OCI-LY1 (cell line): Measurements from ENCODE around the gene SLC25A18.

ENCODE experiments used
- EZH2 ChIP-seq: fragments of 200-600 bp; sonication (generic), shearing (Covaris generic); IDR thresholded peaks from 2 replicates; pipeline ENCODE4 v1.8.0; 2017; ENCODE audit warnings: borderline replicate concordance, mixed run types, mild to moderate bottlenecking, antibody characterized with exemption, low read length, moderate library complexity, mixed read lengths
- TF ChIP-seq, protein P1 (sequence below): fragments of 200-600 bp; sonication (generic), shearing (Covaris generic); IDR thresholded peaks from 2 replicates; pipeline ENCODE4 v1.5.1; 2017; ENCODE audit warnings: mild to moderate bottlenecking, antibody characterized with exemption, low read length, moderate library complexity, mixed read lengths

DNA sequence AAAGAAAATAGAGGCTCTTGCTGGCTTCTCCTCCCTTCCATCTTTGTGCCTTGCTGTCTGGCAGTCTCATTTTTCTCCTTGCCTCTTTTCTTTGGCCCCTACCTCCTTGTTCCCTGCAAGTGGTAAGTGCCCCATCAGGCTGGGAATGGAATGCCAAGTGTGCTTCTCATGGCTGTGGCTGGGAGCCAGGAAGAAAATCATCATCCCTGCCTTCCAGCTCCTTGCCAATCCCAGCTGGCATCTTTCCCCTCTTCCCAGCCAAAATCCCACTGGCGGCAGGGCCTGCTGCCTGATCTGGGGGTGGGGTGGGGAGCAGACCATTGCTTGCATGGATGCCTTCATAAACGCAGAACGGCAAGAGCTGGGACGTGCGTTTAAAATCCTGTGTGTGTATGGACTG, 27.0 kb upstream of the SLC25A18 start:
- TF ChIP-seq, protein P1, sequence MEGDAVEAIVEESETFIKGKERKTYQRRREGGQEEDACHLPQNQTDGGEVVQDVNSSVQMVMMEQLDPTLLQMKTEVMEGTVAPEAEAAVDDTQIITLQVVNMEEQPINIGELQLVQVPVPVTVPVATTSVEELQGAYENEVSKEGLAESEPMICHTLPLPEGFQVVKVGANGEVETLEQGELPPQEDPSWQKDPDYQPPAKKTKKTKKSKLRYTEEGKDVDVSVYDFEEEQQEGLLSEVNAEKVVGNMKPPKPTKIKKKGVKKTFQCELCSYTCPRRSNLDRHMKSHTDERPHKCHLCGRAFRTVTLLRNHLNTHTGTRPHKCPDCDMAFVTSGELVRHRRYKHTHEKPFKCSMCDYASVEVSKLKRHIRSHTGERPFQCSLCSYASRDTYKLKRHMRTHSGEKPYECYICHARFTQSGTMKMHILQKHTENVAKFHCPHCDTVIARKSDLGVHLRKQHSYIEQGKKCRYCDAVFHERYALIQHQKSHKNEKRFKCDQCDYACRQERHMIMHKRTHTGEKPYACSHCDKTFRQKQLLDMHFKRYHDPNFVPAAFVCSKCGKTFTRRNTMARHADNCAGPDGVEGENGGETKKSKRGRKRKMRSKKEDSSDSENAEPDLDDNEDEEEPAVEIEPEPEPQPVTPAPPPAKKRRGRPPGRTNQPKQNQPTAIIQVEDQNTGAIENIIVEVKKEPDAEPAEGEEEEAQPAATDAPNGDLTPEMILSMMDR, result no peak
- no peak for TF ChIP-seq EZH2
